ENCODE results near the gene DIS3L2. TPM values are rescaled to one million over a fixed set of nuclear protein-coding genes. Genes with fewer than 3 reads are reported as not detected.

The DIS3L2 gene
- total RNA-seq, 4 donors from 2014 or later: 40.6 to 105 (median 43.9) TPM

DNA sequence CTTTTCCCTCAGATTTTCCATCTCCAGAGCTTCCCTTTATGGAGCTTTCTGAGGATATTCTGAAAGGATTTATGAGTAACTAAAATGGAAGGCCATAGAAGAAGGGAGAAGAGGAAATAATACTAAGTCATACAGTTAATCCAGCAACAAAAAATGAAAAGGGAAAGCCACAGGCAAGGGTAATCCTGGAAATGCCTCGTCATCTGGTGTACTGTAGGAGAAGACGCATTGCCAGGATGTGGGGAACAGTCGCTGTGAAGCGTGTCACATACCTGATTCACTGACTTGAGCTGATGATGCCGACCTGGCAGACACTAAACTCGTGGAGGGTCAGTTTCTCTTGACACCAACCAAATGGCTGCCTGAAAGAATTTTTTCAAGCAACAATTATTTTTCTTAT, 382.3 kb downstream of the DIS3L2 start:
- peaks cover 1% of the 10 kb centered on the region for H3K4me1 ChIP-seq
- TF ChIP-seq POLR2AphosphoS5 (IDR thresholded peaks at IDR 0.05): no peak
- TF ChIP-seq EP300 (IDR thresholded peaks at IDR 0.05): no peak
- TF ChIP-seq, protein P1, sequence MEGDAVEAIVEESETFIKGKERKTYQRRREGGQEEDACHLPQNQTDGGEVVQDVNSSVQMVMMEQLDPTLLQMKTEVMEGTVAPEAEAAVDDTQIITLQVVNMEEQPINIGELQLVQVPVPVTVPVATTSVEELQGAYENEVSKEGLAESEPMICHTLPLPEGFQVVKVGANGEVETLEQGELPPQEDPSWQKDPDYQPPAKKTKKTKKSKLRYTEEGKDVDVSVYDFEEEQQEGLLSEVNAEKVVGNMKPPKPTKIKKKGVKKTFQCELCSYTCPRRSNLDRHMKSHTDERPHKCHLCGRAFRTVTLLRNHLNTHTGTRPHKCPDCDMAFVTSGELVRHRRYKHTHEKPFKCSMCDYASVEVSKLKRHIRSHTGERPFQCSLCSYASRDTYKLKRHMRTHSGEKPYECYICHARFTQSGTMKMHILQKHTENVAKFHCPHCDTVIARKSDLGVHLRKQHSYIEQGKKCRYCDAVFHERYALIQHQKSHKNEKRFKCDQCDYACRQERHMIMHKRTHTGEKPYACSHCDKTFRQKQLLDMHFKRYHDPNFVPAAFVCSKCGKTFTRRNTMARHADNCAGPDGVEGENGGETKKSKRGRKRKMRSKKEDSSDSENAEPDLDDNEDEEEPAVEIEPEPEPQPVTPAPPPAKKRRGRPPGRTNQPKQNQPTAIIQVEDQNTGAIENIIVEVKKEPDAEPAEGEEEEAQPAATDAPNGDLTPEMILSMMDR (IDR thresholded peaks at IDR 0.05): no peak
- TF ChIP-seq POLR2A (IDR thresholded peaks at IDR 0.05): no peak
- no peak overlapping the region for H3K4me3 ChIP-seq
- H3K36me3 ChIP-seq: no peaks in the 10 kb centered on the region
- H3K27me3 ChIP-seq: no peaks in the 10 kb centered on the region
- H3K9me3 ChIP-seq: no peaks in the 10 kb centered on the region
- WGBS: 68% methylated on average over 6 of the region's 6 CpGs
- H3K27ac ChIP-seq: no peak overlapping the region
- DNase-seq (ENCODE audit: low spot score in 2 of 2): no peak

DNA sequence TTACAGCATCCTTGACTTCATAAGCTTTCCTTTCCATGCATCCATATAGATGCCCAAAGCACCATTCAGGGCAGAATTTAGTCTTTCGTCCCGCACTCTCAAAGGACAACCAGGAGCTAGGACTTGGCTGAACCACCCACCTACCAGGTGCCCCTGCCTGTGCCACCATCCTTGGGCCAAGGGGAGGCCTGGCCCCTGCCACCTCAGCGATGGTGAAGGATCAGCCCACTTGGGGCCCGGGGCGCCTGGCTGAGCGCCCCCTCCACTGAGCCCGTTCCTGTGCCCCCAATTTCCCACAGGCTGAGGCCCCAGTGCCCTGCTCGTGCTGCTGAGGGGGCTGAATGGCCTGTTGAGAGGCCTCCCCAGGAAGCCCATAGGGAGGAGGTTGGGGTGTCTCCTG, 383.7 kb downstream of the DIS3L2 start:
- H3K4me3 ChIP-seq: no peak overlapping the region
- TF ChIP-seq POLR2A (IDR thresholded peaks at IDR 0.05) (no peak), POLR2AphosphoS5 (IDR thresholded peaks at IDR 0.05) (no peak), EP300 (IDR thresholded peaks at IDR 0.05) (no peak)
- TF ChIP-seq, protein P1 (IDR thresholded peaks at IDR 0.05): no peak
- no peak for DNase-seq (ENCODE audit: low spot score in 2 of 2)
- H3K9me3 ChIP-seq: no peaks in the 10 kb centered on the region
- 97% methylated on average over 6 of the region's 8 CpGs for WGBS
- H3K27me3 ChIP-seq: peaks cover 11% of the 10 kb centered on the region
- H3K4me1 ChIP-seq: peaks cover 8% of the 10 kb centered on the region
- H3K36me3 ChIP-seq: no peaks in the 10 kb centered on the region
- no peak overlapping the region for H3K27ac ChIP-seq

DNA sequence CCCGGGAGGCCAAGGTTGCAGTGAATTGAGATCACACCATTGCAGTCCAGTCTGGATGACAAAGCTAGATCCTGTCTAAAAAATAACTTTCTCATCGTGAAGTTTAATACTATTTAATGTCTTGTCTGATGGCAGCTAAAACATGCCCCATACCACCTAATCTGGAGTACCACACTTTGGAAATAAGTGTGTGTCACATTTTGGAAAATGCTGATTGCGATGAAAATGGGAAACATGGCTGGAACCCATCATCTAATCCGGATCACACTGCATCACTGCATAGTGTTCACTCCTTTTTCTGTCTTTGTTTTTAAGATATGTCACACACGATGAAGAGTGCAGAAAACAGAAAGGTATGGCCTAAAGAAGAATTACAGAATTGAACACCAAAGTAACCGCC, 385.9 kb downstream of the DIS3L2 start:
- H3K4me3 ChIP-seq: no peak overlapping the region
- 95% methylated on average over 6 of the region's 6 CpGs for WGBS

DNA sequence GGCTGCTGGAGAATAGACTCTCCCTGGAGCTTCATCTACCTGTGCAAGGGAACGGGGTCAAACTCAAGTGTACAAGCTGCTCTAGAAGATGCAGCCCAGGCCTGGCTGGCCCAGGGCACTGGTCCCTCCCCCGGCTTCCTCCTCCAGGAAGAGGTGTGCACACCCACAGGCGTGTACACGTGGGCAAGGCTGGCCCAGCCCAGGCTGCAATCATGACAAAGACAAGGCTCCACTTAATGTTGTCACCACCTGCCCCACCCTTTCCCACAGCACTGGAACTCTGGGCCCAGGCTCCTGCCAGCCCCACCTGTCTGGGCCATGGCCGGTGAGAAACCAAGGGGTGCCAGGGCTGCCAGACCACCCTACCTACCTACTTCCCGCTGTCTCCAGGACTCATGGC, 387.4 kb downstream of the DIS3L2 start:
- Histone ChIP-seq H3K4me3 (no peak overlapping the region), H3K36me3 (no peaks in the 10 kb centered on the region), H3K27me3 (peaks cover 48% of the 10 kb centered on the region), H3K4me1 (peaks cover 30% of the 10 kb centered on the region), H3K27ac (no peak overlapping the region), H3K9me3 (no peaks in the 10 kb centered on the region)
- WGBS: 48% methylated on average over 3 of the region's 6 CpGs
- TF ChIP-seq, protein P1 (IDR thresholded peaks at IDR 0.05): no peak
- TF ChIP-seq POLR2A (IDR thresholded peaks at IDR 0.05) (no peak), POLR2AphosphoS5 (IDR thresholded peaks at IDR 0.05) (no peak), EP300 (IDR thresholded peaks at IDR 0.05) (no peak)
- peak; percentile 37 to 74 for DNase-seq (ENCODE audit: low spot score in 2 of 2)

More for the DNA sequence above, 385.9 kb downstream of the DIS3L2 start:
- peaks cover 29% of the 10 kb centered on the region for H3K4me1 ChIP-seq
- H3K27ac ChIP-seq: no peak overlapping the region
- no peaks in the 10 kb centered on the region for H3K9me3 ChIP-seq
- no peak for DNase-seq (ENCODE audit: low spot score in 2 of 2)
- TF ChIP-seq, protein P1 (IDR thresholded peaks at IDR 0.05): no peak
- TF ChIP-seq POLR2AphosphoS5 (IDR thresholded peaks at IDR 0.05): no peak
- no peak for TF ChIP-seq EP300 (IDR thresholded peaks at IDR 0.05)
- no peak for TF ChIP-seq POLR2A (IDR thresholded peaks at IDR 0.05)
- no peaks in the 10 kb centered on the region for H3K36me3 ChIP-seq
- H3K27me3 ChIP-seq: peaks cover 32% of the 10 kb centered on the region

DNA sequence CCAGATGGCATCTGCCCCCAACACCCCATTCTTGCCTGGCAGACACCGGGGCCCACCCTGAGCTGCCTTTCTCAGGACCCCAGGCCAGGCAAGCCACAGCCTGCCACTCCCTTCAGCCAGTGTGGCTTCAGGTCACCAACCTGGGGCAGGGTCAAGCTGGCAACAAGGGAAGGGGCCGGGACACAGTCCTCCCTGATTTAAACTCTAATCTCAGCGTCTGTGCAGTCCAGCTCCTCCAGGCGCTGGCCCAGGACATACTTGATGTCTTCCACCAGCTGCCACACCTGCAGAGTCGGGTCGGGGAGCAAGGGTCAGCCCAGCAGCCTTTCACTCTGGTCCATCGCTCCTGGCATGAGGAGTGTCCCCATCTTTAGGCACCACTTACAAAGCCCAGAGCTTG, 388.0 kb downstream of the DIS3L2 start:
- Histone ChIP-seq H3K36me3 (no peaks in the 10 kb centered on the region), H3K4me1 (peaks cover 30% of the 10 kb centered on the region), H3K27me3 (peaks cover 54% of the 10 kb centered on the region), H3K9me3 (no peaks in the 10 kb centered on the region), H3K27ac (no peak overlapping the region), H3K4me3 (no peak overlapping the region)
- peak; percentile 44 to 49 for DNase-seq (ENCODE audit: low spot score in 2 of 2)
- TF ChIP-seq EP300 (IDR thresholded peaks at IDR 0.05): no peak
- no peak for TF ChIP-seq POLR2AphosphoS5 (IDR thresholded peaks at IDR 0.05)
- TF ChIP-seq POLR2A (IDR thresholded peaks at IDR 0.05): no peak
- TF ChIP-seq, protein P1 (IDR thresholded peaks at IDR 0.05): no peak
- 91% methylated on average over 4 of the region's 7 CpGs for WGBS
